Measurements from ENCODE around the gene TBC1D8.

Gene TBC1D8

GRCh38 chr2:101121174-101121573, 30.0 kb downstream of the TBC1D8 start:
- no peak for TF ChIP-seq CTCF (IDR thresholded peaks at IDR 0.05; ENCODE audit: control extremely low read depth, extremely low read depth, low read depth, missing control alignments)
- ChIA-PET POLR2A (no interaction called here), CTCF (interaction anchor here (1.1 to 1.7 kb wide), 5 partner anchors 9 to 34 kb away, joined by 3 to 6 read pairs (median 4); no protein-coding TSS in a partner anchor)
- no peak for DNase-seq (ENCODE audit: extremely low spot score)

DNA sequence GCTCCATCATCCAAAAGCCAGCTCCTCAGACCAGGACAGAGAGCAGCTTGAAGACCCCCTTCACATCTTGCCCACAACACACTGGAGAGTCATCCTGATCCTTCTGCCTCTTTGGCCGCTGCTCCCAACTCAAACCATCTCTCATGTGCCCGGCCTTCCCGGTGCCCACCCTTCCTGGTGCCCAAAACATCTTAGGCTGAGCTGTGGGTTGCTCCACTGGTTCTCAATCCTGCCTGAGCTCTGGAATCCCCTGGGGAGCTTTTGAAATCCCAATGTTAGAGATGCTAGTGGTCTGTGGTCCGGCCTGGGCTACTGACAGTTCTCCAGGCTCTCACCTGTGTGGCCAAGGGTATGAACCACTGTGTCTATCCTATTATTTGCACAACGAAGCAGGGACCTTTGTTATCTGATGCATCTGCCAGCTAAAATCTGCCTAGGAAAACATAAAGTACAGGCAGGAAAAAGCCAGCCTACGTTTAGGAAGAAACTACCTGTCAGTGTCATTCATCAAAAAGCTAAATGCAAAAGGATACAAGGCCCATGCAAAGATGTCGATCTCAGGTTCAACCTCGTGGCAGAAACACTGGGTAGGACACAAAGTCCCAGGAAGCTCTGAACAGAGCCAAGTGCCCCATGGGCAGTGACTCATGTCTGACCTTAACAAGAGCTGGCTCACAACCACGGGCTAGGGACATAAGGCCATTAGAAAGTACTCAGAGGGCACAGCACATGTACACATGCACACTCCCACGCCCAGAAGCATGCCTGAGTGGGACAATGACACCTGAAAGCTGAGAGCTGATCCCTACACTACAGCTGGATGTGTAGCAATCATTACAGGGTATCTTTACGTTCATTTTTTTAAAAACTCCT, 30.8 kb downstream of the TBC1D8 start:
- TF ChIP-seq CTCF (IDR thresholded peaks at IDR 0.05; ENCODE audit: control extremely low read depth, extremely low read depth, low read depth, missing control alignments) = no peak
- POLR2A ChIA-PET = no interaction called here
- CTCF ChIA-PET = interaction anchor here (0.9 to 1.7 kb wide), 10 partner anchors 8 to 107 kb away, joined by 3 to 6 read pairs (median 3); partner anchors contain the start of gene TBC1D8
- DNase-seq (ENCODE audit: extremely low spot score) = no peak

GRCh38 chr2:101119431-101119830, 31.8 kb downstream of the TBC1D8 start:
- ChIA-PET CTCF (interaction anchor here (1.2 to 1.4 kb wide), 2 partner anchors 25 to 33 kb away, joined by 3 read pairs; partner anchors contain the start of gene TBC1D8), POLR2A (no interaction called here)
- TF ChIP-seq CTCF (IDR thresholded peaks at IDR 0.05; ENCODE audit: control extremely low read depth, extremely low read depth, low read depth, missing control alignments) = no peak
- no peak for DNase-seq (ENCODE audit: extremely low spot score)

GRCh38 chr2:101116841-101117552, 34.2 kb downstream of the TBC1D8 start:
- DNase-seq (ENCODE audit: extremely low spot score) = no peak
- ChIA-PET CTCF (interaction anchor here (4.1 kb wide), 1 partner anchor 9 kb away, joined by 14 read pairs; no protein-coding TSS in a partner anchor), POLR2A (no interaction called here)
- no peak for TF ChIP-seq CTCF (IDR thresholded peaks at IDR 0.05; ENCODE audit: control extremely low read depth, extremely low read depth, low read depth, missing control alignments)

DNA sequence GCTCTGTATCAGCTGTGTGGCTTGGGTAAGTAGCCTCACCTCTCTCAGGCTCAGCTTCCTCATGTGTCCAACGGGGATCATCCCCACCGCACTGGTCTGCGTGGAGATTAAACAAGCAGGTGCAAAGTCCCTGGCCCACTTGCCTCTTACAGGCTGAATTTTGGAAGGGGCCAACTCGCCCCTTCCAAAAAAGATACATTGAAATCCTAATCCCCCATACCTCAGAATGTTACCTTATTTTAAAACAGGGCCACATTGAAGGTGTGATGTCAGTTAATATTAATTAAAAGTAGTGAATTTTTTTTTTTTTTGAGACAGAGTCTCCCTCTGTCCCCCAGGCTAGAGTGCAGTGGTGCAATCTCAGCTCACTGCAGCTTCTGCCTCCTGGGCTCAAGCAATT, 34.8 kb downstream of the TBC1D8 start:
- POLR2A ChIA-PET = no interaction called here
- CTCF ChIA-PET = interaction anchor here (4.1 kb wide), 1 partner anchor 10 kb away, joined by 14 read pairs; no protein-coding TSS in a partner anchor

More for the DNA sequence above, 34.8 kb downstream of the TBC1D8 start:
- DNase-seq (ENCODE audit: extremely low spot score) = no peak
- TF ChIP-seq CTCF (IDR thresholded peaks at IDR 0.05; ENCODE audit: control extremely low read depth, extremely low read depth, low read depth, missing control alignments) = no peak

Data from GM10248 (cell line).